GM12864 (cell line): ENCODE data around the gene MRPS12.

Experiments used
- DNase-seq: peaks from one replicate; pipeline ENCODE4 v3.0.0-alpha.2; 2011; ENCODE audit warnings: low read depth
- H3K4me3 ChIP-seq: 2 replicates; pipeline ENCODE4 v1.5.1; 2011; ENCODE audit warnings: mild to moderate bottlenecking, low read depth, low read length, control low read depth
- TF ChIP-seq, protein P1 (sequence below): IDR thresholded peaks from 2 replicates; pipeline ENCODE4 v1.5.1; 2011; ENCODE audit warnings: low read depth, mild to moderate bottlenecking, moderate library complexity, low read length, control low read depth, inconsistent platforms; ENCODE audit errors: missing control alignments

The MRPS12 gene

DNA sequence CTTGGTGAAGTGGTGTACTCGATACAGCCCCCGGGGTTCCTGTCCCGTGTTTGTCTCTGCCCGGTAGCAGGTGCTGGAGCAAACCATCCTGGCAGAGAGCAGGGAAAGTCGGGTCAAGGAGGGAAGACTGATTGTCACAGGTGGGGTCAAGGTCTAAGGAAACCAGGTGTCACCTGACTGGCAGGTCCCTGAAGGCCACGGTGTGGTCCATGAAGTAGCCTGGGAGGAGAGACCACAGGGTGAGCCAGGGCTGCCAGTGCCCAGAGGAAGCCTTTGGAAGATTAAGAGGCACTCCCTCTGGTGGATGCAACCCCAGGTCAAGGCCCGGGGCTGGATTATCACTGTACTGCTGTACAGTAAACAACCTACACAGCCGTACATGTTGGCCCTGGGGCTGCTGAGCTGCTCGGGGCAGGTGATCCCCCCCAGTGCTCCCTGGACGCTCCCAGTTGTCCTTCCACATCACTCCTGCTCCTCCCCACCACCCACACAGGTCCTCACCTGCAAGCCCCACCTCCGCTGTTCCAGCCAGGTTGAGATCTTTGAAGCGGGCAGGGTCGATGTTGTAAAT, 12.7 kb upstream of the MRPS12 start:
- TF ChIP-seq, protein P1, sequence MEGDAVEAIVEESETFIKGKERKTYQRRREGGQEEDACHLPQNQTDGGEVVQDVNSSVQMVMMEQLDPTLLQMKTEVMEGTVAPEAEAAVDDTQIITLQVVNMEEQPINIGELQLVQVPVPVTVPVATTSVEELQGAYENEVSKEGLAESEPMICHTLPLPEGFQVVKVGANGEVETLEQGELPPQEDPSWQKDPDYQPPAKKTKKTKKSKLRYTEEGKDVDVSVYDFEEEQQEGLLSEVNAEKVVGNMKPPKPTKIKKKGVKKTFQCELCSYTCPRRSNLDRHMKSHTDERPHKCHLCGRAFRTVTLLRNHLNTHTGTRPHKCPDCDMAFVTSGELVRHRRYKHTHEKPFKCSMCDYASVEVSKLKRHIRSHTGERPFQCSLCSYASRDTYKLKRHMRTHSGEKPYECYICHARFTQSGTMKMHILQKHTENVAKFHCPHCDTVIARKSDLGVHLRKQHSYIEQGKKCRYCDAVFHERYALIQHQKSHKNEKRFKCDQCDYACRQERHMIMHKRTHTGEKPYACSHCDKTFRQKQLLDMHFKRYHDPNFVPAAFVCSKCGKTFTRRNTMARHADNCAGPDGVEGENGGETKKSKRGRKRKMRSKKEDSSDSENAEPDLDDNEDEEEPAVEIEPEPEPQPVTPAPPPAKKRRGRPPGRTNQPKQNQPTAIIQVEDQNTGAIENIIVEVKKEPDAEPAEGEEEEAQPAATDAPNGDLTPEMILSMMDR = no peak
- no peak for DNase-seq
- H3K4me3 ChIP-seq = no peak overlapping the region

DNA sequence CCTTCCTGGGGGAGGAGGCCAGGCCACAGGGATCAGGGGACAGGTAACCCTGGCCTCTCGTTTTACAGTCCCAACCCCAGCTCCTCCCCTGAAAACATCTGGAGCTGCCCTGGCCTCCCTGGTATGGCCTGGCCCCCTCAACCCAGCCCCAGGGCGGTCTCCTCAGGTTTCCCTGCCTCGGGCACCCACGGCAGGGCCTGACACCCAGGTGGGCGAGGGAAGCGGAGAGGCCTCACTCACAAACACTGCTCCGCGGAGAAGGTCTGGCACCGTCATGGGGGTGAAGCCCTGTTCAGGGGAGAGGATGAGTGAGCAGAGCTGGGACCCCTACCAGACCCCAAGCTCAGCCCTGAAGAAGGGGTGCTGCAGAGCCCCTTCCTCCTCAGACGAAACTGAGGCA, 12.2 kb upstream of the MRPS12 start:
- TF ChIP-seq, protein P1 = no peak
- no peak overlapping the region for H3K4me3 ChIP-seq
- DNase-seq = no peak

DNA sequence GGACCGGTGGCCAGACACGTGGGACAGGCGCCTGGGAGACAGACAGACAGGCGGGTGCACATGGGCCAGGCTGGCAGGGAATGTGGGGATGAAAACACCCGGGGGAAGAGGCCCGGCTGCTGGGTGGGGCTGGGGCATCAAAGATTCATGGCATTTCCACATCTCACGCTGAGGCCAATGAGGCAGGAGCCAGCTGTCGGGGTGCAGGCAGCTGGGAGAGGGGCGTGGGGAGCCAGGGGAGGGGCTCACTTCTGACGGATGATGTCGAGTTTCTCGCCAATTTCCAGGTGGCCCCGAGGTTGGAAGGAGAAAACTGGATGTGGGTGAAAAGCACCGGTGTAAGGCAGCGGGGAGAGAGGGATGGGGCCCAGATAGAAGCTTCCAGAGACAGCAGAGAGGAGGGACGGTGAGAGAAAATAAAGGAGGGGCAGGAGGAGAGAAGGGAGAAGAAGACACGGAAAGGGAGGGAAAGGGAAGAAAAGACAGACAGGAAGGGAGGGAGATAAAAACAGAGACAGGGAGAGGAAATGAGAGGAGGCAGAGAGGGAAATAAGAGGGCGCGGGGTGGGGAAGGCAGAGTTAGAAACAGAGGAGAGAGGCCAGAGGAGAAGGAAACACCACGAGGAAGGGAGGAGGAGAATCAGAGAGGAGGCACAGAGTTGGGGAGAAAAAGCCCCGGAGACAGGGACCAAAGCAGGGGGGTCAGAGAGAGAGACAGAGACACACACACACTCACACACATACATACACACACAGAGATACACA, 10.7 kb upstream of the MRPS12 start:
- H3K4me3 ChIP-seq = no peak overlapping the region
- DNase-seq = no peak
- TF ChIP-seq, protein P1 = no peak

DNA sequence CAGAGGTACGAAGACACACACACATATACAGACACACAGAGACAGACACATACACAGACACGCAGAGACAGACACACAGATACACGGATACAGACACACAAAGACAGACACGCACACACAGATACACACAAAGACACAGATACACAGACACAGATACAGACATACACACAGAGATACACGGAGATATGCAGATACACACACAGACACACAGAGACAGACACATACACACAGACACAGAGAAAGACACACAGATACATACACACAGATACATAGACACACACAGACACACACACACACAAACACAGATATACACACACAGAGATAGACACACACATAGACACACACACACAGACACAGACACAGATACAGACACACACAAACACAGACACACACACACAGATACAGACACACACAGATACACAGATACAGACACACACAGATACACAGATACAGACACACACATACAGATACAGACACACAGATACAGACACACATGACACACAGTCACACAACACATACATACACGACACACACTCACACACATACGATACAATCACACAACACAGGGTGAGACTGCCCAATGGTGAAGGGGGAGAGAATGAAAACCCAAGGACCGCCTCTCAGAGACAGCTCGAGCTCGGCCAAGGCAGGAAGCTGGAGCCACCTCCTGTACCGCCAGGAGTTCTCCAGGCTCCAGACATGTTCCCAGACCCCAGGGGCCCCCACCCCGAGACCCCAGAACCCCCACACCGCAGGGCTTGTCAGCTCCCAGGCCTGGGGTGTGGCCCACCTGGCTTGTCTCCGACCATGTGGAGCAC, 9.9 kb upstream of the MRPS12 start:
- H3K4me3 ChIP-seq = no peak overlapping the region
- TF ChIP-seq, protein P1 = no peak
- DNase-seq = no peak

DNA sequence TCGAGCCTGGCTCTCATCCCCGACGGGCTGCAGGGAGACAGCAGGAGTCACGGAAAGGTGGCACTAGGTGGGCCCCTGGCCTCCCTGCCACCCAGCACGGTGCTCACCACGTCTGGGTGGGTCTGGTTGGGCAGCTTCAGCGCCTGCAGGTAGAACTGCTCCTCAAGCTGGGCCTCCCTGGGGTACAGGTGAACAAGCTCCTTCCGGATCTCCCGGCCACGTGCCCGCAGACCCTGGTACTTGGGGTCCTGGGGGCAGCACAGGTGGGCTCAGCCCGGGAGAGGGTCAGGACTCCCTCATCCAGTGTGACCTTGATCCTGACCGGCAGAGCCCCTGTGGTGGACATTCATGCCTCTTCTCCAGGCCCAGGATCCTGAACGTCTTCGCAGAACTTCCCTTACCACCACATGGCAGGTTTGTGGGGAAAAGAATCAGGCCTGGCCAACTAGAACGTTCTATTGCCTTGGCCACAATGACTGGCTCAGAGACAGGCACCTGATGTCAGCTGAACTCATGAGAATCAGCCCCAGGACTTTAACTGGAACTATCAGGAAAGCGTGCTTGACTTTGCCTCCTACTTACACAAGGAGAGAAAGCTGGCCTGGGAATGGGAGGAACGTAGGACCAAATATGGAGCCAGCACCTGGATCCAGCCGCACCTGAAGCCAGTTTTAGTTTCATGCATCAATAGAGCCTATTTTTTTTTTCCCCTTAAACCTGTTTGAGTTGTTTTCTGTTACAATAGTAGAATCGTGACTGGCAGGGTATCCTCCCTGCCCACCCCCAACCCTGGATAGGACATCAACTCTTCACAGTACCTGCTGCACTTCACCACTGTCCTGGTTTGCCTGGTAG, 9.1 kb upstream of the MRPS12 start:
- no peak overlapping the region for H3K4me3 ChIP-seq
- DNase-seq = no peak
- TF ChIP-seq, protein P1 = no peak

DNA sequence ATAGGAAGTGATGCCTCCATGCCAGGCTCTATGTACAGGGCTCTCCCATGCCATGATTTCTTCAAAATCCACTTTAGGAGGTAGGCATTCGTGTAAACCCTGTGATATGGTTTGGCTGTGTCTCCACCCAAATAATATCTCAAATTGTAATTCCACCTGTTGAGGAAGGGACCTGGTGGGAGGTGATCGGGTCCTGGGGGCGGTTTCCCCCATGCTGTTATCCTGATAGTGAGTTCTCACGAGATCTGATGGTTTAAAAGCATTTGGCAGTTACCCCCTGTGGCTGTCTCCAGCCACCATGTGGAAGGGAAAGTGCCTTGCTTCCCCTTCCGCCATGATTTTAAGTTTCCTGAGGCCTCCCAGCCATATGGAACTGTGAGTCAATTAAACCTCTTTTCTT, 8.3 kb upstream of the MRPS12 start:
- DNase-seq = no peak
- no peak overlapping the region for H3K4me3 ChIP-seq
- TF ChIP-seq, protein P1 = no peak
